ENCODE results near the gene ARFIP1.
"Not testable (repeated sequence)": the region's sequence is repeated elsewhere in the genome, so short reads cannot be mapped to it uniquely, and the experiment has no call there.

Gene ARFIP1

DNA sequence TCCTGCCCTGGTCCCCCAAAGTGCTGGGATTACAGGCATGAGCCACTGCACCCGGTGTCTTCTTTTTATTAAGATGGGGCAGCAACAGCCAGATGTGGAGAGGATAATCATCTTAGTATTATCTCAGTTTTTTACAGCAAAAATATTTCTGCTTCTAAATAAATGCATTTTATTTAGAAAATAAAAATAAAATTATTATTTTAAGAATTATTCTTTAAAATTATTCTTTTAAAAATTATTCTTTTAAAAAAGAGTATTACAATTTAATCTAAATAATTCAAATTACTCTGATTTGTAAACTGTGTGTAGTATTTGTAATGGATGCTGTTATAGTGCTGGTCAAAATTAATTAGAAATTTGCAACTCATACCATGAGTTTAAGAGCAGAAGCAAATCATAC is 67.6 kb downstream of the ARFIP1 start:
- no peak for DNase-seq

DNA sequence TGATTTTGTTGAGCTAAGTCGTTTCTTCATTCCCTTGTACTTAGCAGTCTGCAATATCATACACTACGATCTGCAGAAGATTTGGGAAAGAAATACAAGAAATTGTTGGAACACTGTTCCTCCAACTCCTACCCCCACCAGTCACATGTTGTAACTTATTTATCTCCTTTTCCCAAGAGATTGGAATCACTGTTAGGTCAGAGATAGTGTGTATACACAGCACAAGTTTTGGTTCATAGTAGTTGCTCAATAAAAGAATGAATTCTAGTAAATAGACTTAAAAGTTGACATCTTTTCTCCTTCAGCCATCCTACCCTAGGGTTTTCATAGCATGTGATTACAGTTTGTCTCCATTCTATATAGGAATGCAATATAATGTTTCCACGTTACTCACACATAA is 68.8 kb downstream of the ARFIP1 start:
- no peak for DNase-seq

GRCh38 chr4:152849350-152849749 is 69.6 kb downstream of the ARFIP1 start:
- no peak for DNase-seq

- no peak for DNase-seq
Measured at GRCh38 chr4:152850377-152850776, 70.6 kb downstream of the ARFIP1 start.

GRCh38 chr4:152851226-152851625 is 71.5 kb downstream of the ARFIP1 start:
- DNase-seq, result no peak

- no peak for DNase-seq
Measured at GRCh38 chr4:152853293-152853692, 73.5 kb downstream of the ARFIP1 start.

- not testable (repeated sequence) for DNase-seq
Measured at GRCh38 chr4:152854016-152854415, 74.3 kb downstream of the ARFIP1 start.

GRCh38 chr4:152856960-152857359 is 77.2 kb downstream of the ARFIP1 start:
- DNase-seq, result no peak

DNA sequence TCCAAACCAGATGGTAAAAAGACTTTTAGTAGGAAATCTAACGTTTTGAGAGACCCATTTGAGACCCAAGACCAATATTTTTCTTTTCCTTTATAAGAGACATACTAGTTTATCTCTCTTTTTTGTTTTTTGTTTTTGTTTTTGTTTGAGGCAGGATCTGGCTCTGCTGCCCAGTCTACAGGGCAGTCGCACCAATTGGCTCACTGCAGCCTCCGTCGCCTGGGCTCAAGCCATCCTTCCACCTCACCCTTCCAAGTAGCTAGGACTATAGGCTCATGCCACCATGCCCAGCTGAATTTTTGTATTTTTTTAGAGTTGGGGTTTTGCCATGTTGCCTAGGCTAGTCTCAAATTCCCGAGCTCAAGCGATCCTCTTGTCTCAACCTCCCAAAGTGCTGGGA is 79.2 kb downstream of the ARFIP1 start:
- DNase-seq, result no peak

- DNase-seq, result no peak
Measured at GRCh38 chr4:152860046-152860445, 80.3 kb downstream of the ARFIP1 start.

GRCh38 chr4:152862608-152863007 is 82.9 kb downstream of the ARFIP1 start:
- no peak for DNase-seq

DNA sequence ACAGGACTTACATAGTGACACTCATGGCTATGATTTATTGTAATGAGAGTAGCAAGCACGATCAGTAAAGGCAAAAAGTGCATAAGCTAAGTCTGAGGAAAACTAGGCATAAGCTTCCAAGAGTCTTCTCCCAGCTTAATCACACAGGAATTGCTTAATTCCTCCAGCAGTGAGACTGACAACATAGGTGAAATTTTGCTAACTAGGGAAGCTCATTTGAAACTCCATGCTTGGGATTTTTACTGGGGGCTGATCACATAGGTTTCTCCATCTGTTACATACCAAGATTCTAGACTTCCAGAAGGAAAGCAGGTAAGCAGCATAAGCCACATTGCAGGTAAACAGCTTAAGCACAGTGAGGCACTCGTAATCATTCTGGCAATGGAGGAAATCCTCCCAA is 84.6 kb downstream of the ARFIP1 start:
- DNase-seq, result no peak

GRCh38 chr4:152866432-152866993 is 86.8 kb downstream of the ARFIP1 start:
- DNase-seq, result not testable (repeated sequence)

GRCh38 chr4:152870606-152871005 is 90.9 kb downstream of the ARFIP1 start:
- DNase-seq, result no peak

- no peak for DNase-seq
Measured at GRCh38 chr4:152875261-152875660, 95.5 kb downstream of the ARFIP1 start.

DNA sequence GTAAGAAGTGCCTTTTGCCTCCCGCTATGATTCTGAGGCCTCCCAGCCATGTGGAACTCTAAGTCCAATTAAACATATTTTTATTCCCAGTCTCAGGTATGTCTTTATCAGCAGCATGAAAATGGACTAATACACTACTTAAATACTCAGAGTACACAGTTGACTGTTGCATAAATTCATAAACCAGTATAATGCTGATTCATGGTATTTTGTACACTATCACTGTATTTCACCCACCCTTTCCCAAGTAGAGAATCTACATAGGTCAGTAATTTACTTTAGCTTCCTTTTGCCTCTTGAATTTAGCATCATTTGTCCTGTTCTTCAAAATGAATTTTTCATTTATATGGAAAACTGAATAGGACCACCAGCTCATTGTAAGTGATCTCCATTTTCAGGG is 98.1 kb downstream of the ARFIP1 start:
- no peak for DNase-seq

GRCh38 chr4:152880263-152880662 is 100.5 kb downstream of the ARFIP1 start:
- no peak for DNase-seq

- no peak for DNase-seq
Measured at GRCh38 chr4:152881974-152882373, 102.2 kb downstream of the ARFIP1 start.

- DNase-seq, result no peak
Measured at GRCh38 chr4:152885185-152885584, 105.4 kb downstream of the ARFIP1 start.

DNA sequence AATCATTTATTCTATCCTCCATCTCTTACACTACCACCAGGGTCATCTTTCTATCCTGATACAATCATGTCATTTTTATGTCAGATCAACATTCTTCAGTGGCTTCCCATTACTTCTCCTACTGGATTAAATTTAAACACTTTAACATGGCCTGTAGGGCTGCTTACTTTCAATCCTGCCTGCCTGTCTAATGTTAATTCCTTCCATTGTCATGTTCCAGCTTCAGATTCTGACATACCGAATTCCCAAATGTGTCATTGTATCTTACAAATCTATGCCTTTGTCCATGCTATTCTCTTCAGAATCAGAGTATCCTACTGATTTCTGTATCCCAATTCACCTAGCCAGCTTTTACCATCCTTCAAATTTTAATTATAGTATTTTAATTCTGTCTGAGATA is 106.4 kb downstream of the ARFIP1 start:
- no peak for DNase-seq

GRCh38 chr4:152887981-152888380 is 108.2 kb downstream of the ARFIP1 start:
- no peak for DNase-seq

DNA sequence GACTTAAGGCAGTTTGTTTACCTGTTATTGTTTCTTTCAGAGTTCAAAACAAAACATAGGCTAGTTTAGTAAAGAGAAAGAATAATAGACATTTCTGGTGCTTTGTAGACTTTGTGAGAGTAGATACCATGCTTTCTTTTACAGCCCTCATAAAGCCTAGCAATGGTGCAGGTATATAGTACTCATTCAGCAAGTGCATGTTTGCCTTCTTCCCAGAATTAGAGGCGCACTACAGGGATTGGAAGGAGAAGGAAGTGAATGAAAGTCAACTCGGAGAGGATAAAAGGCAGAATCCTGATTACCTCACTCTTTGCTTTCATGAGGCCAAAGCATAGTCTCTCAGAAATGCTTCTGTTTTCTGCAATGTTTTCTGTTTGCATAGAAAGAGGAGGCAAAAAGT is 113.2 kb downstream of the ARFIP1 start:
- DNase-seq, result no peak

GRCh38 chr4:152894673-152895072 is 114.9 kb downstream of the ARFIP1 start:
- no peak for DNase-seq

GRCh38 chr4:152896811-152897210 is 117.1 kb downstream of the ARFIP1 start:
- DNase-seq, result no peak

- DNase-seq, result not testable (repeated sequence)
Measured at GRCh38 chr4:152898133-152898532, 118.4 kb downstream of the ARFIP1 start.

DNA sequence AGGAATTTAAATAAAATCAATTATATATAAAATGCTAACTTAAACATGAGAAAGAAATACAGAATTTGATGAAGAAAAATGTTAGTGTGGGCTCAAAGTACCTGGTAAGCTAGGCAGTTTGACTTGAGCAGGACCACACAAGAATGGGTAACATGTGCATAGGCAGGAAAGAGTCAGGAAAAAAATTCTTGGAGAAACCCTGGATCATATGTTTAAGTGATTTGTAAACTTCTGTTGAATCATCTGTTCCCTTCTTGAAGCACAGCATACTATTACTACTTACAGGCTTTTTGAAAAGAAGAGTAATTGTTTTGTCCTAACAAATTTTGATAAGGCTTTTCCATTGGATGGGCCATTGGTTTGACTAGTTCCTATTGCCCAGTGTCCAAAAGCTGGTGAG is 118.9 kb downstream of the ARFIP1 start:
- no peak for DNase-seq
